HG02943 (cell line): ENCODE measurements around the gene TBC1D9.

Source experiments
- ATAC-seq: cut with Tn5 transposase; IDR thresholded peaks from one replicate; pipeline ENCODE4 v1.9.1; 2021; ENCODE audit warnings: mild to moderate bottlenecking, low read depth, moderate library complexity; ENCODE audit not compliant: unreplicated experiment

The TBC1D9 gene

GRCh38 chr4:140659943-140660700, 96.1 kb downstream of the TBC1D9 start:
- ATAC-seq = no peak

GRCh38 chr4:140654495-140654814, 101.7 kb downstream of the TBC1D9 start:
- ATAC-seq = no peak

- ATAC-seq = no peak
Measured at GRCh38 chr4:140653718-140654494, 102.3 kb downstream of the TBC1D9 start.

DNA sequence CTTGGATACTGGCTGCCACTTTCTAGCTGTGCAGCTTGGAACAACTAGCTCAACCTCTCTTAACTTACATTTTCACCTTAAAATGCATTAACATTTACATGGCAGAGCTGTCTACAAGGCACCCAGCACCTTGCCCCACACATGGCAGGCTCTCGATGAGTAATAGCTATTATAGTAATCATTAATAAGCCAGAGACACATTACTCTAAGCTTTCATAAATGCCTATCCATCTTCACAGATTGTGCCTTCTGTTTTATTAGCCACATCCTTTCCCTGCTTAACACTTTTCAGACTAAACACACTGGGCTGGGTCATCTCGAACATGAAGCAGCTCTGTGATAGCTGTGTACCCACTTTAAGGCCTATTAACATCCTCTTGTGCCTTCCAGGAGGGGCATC, 103.6 kb downstream of the TBC1D9 start:
- ATAC-seq = no peak

DNA sequence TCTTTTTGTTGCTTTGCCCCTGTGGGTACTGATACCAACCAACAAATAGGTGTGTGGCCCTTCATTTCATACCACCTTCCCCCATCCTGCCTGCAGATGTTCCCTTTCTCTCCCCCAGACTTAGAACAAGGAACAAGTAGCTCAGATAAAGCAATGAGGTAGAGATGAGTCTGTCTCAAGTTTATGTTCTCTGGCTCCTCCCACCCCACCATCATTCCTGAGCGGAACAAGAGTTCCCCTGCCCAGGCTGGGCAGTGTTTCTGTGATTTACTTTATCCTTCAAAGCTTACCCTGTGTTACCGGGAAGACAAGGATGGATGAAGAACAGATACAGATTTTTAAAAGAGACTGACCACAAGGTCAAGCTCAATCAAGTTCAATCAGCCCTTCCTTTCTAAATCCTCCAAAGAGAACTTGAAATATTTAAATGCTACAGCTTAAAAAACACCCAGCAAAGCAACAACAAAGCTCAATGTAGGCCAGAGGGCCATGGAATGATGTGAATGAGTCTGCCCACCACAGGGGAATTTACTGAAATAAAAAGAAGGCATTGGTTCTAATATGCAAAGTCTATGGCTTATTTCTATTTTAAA, 107.4 kb downstream of the TBC1D9 start:
- ATAC-seq = no peak

- no peak for ATAC-seq
Measured at GRCh38 chr4:140645614-140646412, 110.4 kb downstream of the TBC1D9 start.

DNA sequence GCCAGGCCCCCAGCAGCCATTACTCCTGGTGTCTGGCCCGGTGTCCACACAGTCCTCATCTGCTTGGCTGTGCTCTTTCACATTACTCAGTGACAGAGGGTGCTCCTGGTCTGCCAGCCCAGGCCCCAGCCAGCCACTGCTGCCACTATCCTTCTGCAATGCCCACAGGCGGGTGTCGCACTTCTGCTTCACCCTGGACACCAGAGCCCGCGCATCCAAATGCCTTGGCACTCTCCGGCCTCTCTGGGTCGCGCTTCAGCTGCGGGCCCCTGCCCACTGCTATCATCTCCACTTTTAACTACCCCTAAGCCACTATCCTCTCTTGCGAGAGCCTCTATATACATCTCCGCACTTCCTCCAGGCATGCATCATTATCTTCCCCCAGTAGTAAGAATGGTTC, 111.0 kb downstream of the TBC1D9 start:
- ATAC-seq = no peak

- ATAC-seq = no peak
Measured at GRCh38 chr4:140644470-140645185, 111.6 kb downstream of the TBC1D9 start.

DNA sequence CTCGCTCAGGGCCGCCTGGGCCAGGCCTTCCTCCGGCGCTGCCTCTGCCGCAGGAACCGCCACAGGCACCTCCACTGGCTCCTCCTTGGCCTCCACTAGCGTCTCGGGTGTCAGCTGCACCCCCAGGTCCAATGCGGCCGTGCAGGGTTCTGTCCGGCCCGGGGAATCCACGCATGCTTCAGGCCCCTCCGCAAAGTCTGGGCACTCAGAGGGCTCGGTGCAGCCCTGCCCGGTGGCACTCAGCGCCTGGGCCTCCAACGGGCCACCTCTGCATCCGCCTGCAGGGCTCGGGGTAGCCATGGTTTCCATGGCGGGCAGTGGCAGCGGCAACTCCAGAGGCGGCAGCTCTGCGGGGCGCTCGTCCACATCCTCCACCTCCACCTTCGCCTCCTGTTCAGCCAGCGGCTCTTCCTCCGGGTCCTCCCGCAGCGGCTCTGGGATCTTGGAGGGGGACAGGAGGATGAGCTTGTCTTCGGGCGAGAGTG, 112.6 kb downstream of the TBC1D9 start:
- no peak for ATAC-seq

DNA sequence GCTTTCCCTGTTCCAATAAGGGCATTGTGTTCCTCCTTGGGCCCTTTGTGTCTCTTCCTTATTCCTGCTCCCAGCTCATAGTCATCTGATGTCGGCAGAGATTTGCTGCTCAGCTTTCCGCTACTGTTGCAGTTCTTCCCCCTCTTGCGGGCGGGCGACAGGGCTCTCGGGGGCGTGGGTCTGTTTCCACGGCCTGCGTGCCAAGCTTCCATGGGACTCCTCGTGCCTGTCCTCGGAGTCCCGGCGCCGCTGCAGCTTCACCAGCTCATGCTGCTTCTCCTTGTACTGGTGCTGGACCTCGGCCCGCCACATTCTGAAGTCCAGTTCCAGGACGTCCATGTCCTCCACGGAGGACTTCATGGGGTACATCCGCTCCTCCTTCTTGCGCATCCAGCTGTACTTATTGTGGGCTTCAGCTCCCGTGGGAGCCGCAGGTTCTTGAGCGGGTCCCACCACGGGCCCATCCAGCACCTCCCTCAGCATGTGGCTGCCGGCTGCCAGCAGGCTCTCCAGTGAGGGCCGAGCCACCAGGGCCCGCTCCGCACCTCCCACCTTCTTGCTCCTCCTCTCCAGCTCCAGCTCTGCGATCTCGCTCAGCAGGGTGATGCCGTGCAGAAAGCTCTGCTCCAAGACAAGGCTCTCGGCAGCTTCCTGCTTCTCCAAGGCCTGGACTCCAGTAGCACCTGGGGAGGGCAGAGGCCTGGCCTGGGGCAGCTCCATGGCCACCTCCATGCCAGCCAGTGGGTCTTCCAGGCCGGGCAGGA, 113.3 kb downstream of the TBC1D9 start:
- no peak for ATAC-seq

DNA sequence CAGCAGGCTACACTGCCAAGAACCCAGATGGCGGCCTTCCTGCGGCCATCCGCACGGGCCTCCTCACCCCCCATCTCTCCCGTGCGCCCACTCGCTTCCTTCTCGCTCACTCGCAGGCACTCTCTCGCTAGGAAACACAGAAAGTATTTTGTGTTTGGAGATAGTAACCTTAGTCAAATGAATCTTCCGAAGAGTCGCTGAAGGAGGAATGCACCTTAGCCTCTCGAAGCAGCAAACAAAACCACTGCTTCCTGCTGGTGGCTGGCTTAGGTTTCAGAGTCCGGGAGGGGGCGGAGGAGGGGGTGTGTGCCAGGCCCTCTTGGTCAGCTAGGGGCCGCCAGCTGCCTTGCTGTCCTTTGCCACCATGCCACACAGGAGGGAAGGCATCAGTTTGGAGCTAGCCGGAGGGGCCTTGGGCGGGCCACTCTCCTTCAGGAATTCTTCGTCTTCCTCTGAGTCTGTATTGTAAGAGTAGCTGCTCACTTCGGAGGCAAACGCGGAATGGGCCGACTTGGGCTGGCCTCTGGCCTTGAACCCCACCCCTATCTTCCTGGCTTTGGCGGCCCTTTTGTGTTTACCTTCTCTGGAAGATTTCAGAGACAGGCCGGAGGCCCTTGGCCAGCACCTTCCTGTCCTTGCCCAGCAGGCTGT, 114.3 kb downstream of the TBC1D9 start:
- ATAC-seq = no peak

DNA sequence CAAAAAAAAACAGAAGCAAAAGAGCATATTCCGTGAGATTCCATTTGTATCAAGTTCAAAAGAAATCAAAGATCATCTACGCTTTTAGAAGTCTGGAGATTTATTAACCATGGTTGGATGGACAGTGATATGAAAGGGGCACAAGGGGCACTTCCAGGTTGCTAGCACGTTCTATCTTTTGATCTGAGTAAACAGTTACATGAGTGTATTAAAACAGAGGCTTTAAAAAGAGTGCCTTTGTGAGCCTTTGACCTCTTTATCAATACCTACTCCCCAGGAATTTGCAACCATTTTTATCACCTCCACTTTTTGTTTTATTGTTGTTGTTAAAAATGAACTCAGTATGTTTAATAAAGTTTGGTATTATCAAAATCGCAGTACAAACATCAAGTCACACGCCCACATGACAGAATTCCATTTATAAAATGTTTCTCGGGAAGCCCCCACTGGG, 115.1 kb downstream of the TBC1D9 start:
- ATAC-seq = no peak

GRCh38 chr4:140640150-140640748, 115.9 kb downstream of the TBC1D9 start:
- ATAC-seq = no peak

DNA sequence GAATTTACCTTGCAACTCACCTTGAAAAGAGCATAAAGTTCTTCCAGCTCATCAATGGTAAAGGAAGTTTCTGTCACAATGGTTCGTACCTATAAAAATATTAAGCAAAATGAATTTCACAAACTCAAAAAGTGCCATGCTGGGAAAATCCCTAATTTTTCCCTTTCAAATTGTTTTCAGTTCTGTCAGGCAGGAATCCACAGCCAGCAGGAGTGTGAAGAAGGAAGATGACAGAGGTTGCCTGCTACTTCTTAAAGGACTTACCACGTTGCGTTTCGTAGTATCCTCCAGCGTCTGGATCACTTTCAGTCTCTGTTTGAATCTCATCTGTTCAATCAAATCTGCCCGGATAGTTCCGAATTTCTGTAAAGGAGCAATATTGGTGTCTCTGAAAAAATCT, 117.1 kb downstream of the TBC1D9 start:
- no peak for ATAC-seq

GRCh38 chr4:140637836-140638235, 118.3 kb downstream of the TBC1D9 start:
- ATAC-seq = no peak

- ATAC-seq = no peak
Measured at GRCh38 chr4:140635606-140636005, 120.6 kb downstream of the TBC1D9 start.

- no peak for ATAC-seq
Measured at GRCh38 chr4:140633951-140634350, 122.2 kb downstream of the TBC1D9 start.

GRCh38 chr4:140633124-140633523, 123.1 kb downstream of the TBC1D9 start:
- ATAC-seq = no peak
